Adrenal gland (tissue), 5 donors: ENCODE measurements around the gene RAD9A.

Source experiments
- CTCF ChIP-seq, 6 experiments: fragments of 450-650 bp in 4 of 6; fragments of 200-600 bp in 2 of 6; sonication (generic) in 1 of 6; IDR thresholded peaks; 1 replicate in 5 of 6; 2 replicates in 1 of 6; pipeline versions ENCODE4 v1.5.1 to v1.8.0; 2016 to 2021; ENCODE audit warnings: antibody characterized with exemption in 6 of 6, mild to moderate bottlenecking in 2 of 6, moderate library complexity in 1 of 6
- POLR2A ChIP-seq, 2 donors: fragments of 450-650 bp; IDR thresholded peaks; one replicate each; pipeline ENCODE4 v1.6.1; 2017; ENCODE audit warnings: antibody characterized with exemption in 2 of 2, mild to moderate bottlenecking in 2 of 2, moderate library complexity in 1 of 2
- donor health status: DM: no; HTN: no; CAD: no.

GRCh38 chr11:67395555-67396258, 3.9 kb downstream of the RAD9A start:
- TF ChIP-seq CTCF (IDR thresholded peaks at IDR 0.05), result no peak
- TF ChIP-seq POLR2A (IDR thresholded peaks at IDR 0.05), result no peak
